NOMO-1 treated with dmso at 0.1 percent for 144 hours (cell line): ENCODE measurements around the gene RXRB.
"Not testable (repeated sequence)": the region's sequence is repeated elsewhere in the genome, so short reads cannot be mapped to it uniquely, and the experiment has no call there.

Experiments
- DNase-seq: peaks from one replicate; lab custom pipeline; 2025; ENCODE audit not compliant: unreplicated experiment; lab: John Stamatoyannopoulos, UW

Gene RXRB

GRCh38 chr6:33164665-33165373 is 35.6 kb downstream of the RXRB start:
- no peak for DNase-seq

- DNase-seq: no peak
Measured at GRCh38 chr6:33164176-33164575, 36.3 kb downstream of the RXRB start.

GRCh38 chr6:33163540-33163939 is 36.9 kb downstream of the RXRB start:
- no peak for DNase-seq

GRCh38 chr6:33161354-33162331 is 38.8 kb downstream of the RXRB start:
- DNase-seq: peak; percentile 59

GRCh38 chr6:33160728-33161344 is 39.6 kb downstream of the RXRB start:
- DNase-seq: peak; percentile 60

- no peak for DNase-seq
Measured at GRCh38 chr6:33160096-33160495, 40.4 kb downstream of the RXRB start.

GRCh38 chr6:33156964-33157363 is 43.5 kb downstream of the RXRB start:
- no peak for DNase-seq

- DNase-seq: no peak
Measured at GRCh38 chr6:33156561-33156960, 43.9 kb downstream of the RXRB start.

GRCh38 chr6:33154349-33154748 is 46.1 kb downstream of the RXRB start:
- DNase-seq: no peak

GRCh38 chr6:33151050-33151449 is 49.4 kb downstream of the RXRB start:
- no peak for DNase-seq

GRCh38 chr6:33150560-33150959 is 49.9 kb downstream of the RXRB start:
- DNase-seq: not testable (repeated sequence)

- no peak for DNase-seq
Measured at GRCh38 chr6:33147807-33148666, 52.4 kb downstream of the RXRB start.

- DNase-seq: peak; percentile 73
Measured at GRCh38 chr6:33144373-33144772, 56.1 kb downstream of the RXRB start.
